NCI-H69 (cell line): ENCODE measurements around the gene EIF6.

ENCODE experiments used
- DNase-seq: peaks from one replicate; lab custom pipeline; 2025; lab: John Stamatoyannopoulos, UW

Gene EIF6

GRCh38 chr20:35312318-35312717, 27.7 kb upstream of the EIF6 start:
- peak; percentile 44 for DNase-seq

- no peak for DNase-seq
Measured at GRCh38 chr20:35311822-35312221, 27.2 kb upstream of the EIF6 start.

- DNase-seq, result peak; percentile 49
Measured at GRCh38 chr20:35311409-35311808, 26.8 kb upstream of the EIF6 start.

DNA sequence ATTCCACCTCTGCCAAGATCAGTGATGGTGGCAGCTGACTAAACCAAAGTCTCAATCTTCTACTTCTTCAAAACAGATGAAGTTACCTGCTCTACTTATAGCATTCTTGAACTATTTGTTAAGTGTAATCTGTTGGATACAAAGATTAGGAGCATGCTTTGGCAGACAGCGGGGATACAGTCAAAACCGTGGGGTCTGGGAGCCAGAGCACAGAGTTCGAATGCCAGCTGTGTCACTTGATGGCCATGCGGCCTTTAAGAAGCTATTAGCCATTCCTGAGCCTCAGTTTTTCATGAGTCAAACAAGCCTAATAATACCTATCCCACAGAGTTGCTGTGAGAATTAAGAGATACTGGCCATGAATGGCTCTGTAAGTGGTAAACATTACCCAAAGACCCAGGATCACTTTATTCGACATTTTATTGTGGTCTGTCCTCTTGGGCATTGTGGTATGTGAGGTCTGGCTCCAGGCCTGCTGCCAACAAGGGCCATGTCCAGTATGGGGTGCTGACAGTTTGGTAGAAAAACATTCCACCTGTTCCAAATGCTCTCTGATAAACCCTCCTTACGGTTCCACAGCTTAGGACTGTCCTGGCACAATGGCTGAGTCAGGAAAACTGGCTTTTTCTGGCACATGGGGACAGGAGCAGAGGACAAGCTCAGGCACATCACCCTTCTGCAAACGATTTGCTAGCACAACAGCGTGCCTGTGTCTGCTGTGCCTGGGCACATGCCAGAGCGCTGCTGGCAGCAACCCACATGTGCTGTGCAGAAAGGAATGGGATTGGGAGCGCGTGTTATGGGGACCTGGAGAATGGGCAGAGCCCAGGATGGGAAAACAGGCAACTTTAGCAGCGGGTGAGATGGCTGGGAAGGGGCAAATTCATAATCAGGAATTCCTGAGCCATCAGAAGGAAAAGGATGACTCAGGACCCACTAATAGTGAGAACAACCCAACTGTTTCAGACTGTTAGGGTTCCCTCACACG, 23.4 kb upstream of the EIF6 start:
- DNase-seq, result peak; percentile 58

- DNase-seq, result peak; percentile 69
Measured at GRCh38 chr20:35306931-35307517, 22.5 kb upstream of the EIF6 start.

- peak; percentile 51 for DNase-seq
Measured at GRCh38 chr20:35305682-35306556, 21.3 kb upstream of the EIF6 start.

DNA sequence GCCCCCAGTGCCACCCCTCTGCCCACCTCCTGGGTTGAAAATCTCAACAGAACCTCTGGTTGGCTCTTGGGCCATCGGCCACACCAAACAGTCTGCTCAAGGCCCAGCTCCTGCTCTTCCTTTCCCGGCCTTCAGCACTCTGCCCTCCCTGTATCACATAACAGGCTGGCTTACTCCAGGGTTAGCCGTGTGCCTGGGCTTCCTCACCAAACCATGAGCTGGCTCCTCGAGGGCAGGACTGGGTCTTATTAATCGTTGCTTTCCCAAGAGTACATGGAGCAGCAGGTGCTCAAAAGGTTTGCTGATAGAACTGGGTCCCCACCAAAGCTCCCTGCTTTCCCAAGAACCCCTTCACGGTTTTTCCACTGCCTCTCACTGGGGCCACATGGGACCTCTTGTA, 20.4 kb upstream of the EIF6 start:
- no peak for DNase-seq

- DNase-seq, result peak; percentile 95
Measured at GRCh38 chr20:35303735-35304491, 19.3 kb upstream of the EIF6 start.

- DNase-seq, result no peak
Measured at GRCh38 chr20:35303382-35303734, 18.8 kb upstream of the EIF6 start.

- peak; percentile 93 for DNase-seq
Measured at GRCh38 chr20:35302421-35303335, 18.1 kb upstream of the EIF6 start.

DNA sequence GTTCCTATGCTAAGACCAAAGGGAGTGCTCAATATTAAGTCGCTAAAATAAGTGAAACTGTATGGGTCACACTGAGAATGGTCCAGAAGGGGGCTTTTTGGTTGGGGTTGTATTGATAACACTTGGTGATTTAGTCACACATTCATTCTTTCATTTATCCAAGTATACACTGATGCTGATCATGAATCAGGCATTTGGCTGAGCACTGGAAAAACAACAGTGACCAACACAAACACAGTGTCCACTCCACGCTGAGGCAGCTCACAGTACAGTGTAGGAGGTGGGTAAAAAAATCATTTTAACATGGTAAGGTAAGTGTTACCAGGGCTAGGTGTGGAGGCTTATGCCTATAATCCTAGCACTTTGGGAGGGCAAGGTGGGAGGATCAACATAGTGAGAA, 16.9 kb upstream of the EIF6 start:
- no peak for DNase-seq

- no peak for DNase-seq
Measured at GRCh38 chr20:35300469-35301262, 16.1 kb upstream of the EIF6 start.

DNA sequence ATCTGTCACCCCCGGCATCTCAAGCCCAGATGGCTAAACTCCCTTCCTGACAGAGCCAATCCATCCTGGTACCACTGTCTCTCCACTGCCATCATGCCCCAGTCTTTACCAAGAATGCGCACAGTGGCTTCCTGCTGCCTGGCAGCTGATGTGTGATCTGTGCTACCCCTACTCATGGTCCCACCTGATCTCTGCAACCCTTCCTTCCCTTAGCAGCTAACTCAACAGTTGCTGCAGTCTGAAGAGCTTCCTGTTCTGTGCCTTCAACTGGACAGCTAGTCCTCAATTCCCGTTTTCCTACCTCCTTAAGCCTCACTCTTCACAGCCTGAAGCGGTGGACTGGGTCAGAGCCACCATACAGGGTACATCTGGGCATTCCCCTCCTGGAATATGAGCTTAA, 15.2 kb upstream of the EIF6 start:
- no peak for DNase-seq

DNA sequence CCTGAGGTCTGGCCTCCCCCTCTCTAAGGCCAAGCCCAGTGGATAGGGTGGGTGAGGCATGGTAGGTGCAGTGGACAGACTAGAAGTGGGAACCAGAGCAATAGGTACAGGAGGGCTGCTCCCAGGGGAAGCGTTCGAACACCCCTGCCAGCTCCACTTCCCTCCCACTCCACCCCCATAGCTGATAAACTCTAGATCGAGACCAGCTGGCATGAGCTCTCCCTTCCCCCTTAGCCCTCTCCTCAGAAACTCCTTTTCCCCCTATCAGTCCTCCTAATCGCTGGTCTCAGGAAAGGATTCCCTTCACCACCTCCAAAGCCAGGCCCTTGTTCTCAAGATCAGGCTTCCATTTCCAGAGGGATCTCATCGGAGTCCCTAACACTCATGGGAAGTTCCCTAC, 13.7 kb upstream of the EIF6 start:
- DNase-seq, result no peak

DNA sequence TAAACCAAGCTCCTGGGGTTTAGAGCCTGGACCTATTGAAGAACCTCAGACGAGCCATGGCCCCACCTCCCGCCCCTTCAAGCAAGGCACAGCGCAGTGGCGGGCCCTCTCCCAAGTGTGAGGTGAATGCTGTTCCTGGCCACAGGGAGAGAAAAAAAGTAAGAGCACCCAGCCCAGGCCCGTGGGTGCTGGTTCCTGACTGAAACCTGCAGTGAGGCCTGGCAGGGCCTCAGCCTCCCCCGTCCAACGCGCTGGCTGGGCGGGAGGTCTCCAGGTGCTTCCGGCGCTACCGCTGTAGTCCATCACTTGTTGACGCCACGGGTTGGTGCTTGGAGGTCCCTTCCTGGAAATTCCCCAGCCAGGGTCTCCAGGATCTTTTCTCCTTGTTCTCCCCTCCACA, 13.2 kb upstream of the EIF6 start:
- no peak for DNase-seq

GRCh38 chr20:35297155-35297554, 12.6 kb upstream of the EIF6 start:
- DNase-seq, result peak; percentile 16

- DNase-seq, result peak; percentile 91
Measured at GRCh38 chr20:35296101-35296554, 11.6 kb upstream of the EIF6 start.

- no peak for DNase-seq
Measured at GRCh38 chr20:35295674-35296073, 11.1 kb upstream of the EIF6 start.

- no peak for DNase-seq
Measured at GRCh38 chr20:35295058-35295457, 10.5 kb upstream of the EIF6 start.

GRCh38 chr20:35294293-35294685, 9.7 kb upstream of the EIF6 start:
- no peak for DNase-seq
